Measurements from ENCODE around the gene SPG7.

Gene SPG7

GRCh38 chr16:89484041-89484501 is 24.1 kb upstream of the SPG7 start:
- in situ Hi-C loops (cut with HindIII; ENCODE audit: low pct_ligation_motif_present, low pct_unique_long_range_greater_than_20kb, low sequenced_read_pairs): no loop called here
- no peak for DNase-seq

GRCh38 chr16:89484923-89485679 is 23.1 kb upstream of the SPG7 start:
- DNase-seq: no peak
- in situ Hi-C loops (cut with HindIII; ENCODE audit: low pct_ligation_motif_present, low pct_unique_long_range_greater_than_20kb, low sequenced_read_pairs): no loop called here

- no peak for DNase-seq
- in situ Hi-C loops (cut with HindIII; ENCODE audit: low pct_ligation_motif_present, low pct_unique_long_range_greater_than_20kb, low sequenced_read_pairs): no loop called here
Measured at GRCh38 chr16:89485701-89486246, 22.4 kb upstream of the SPG7 start.

GRCh38 chr16:89489040-89489897 is 18.9 kb upstream of the SPG7 start:
- in situ Hi-C loops (cut with HindIII; ENCODE audit: low pct_ligation_motif_present, low pct_unique_long_range_greater_than_20kb, low sequenced_read_pairs): no loop called here
- DNase-seq: peak; percentile 94

- in situ Hi-C loops (cut with HindIII; ENCODE audit: low pct_ligation_motif_present, low pct_unique_long_range_greater_than_20kb, low sequenced_read_pairs): no loop called here
- DNase-seq: no peak
Measured at GRCh38 chr16:89489898-89490438, 18.2 kb upstream of the SPG7 start.

- DNase-seq: peak; percentile 100
- in situ Hi-C loops (cut with HindIII; ENCODE audit: low pct_ligation_motif_present, low pct_unique_long_range_greater_than_20kb, low sequenced_read_pairs): no loop called here
Measured at GRCh38 chr16:89490439-89491237, 17.6 kb upstream of the SPG7 start, which contains the start of gene ANKRD11. TSS of gene ANKRD11 (minus strand) at chr16:89490561. CDS start at chr16:89317019, 173,542 bp downstream.

- DNase-seq: peak; percentile 53
- in situ Hi-C loops (cut with HindIII; ENCODE audit: low pct_ligation_motif_present, low pct_unique_long_range_greater_than_20kb, low sequenced_read_pairs): no loop called here
Measured at GRCh38 chr16:89491238-89491869, 16.8 kb upstream of the SPG7 start.

GRCh38 chr16:89491974-89492687 is 16.1 kb upstream of the SPG7 start:
- in situ Hi-C loops (cut with HindIII; ENCODE audit: low pct_ligation_motif_present, low pct_unique_long_range_greater_than_20kb, low sequenced_read_pairs): no loop called here
- DNase-seq: no peak

- no peak for DNase-seq
- in situ Hi-C loops (cut with HindIII; ENCODE audit: low pct_ligation_motif_present, low pct_unique_long_range_greater_than_20kb, low sequenced_read_pairs): no loop called here
Measured at GRCh38 chr16:89493776-89494175, 14.4 kb upstream of the SPG7 start.

- DNase-seq: no peak
- in situ Hi-C loops (cut with HindIII; ENCODE audit: low pct_ligation_motif_present, low pct_unique_long_range_greater_than_20kb, low sequenced_read_pairs): no loop called here
Measured at GRCh38 chr16:89495121-89495520, 13.1 kb upstream of the SPG7 start.

- DNase-seq: no peak
- in situ Hi-C loops (cut with HindIII; ENCODE audit: low pct_ligation_motif_present, low pct_unique_long_range_greater_than_20kb, low sequenced_read_pairs): no loop called here
Measured at GRCh38 chr16:89498839-89499238, 9.4 kb upstream of the SPG7 start.

GRCh38 chr16:89499767-89500166 is 8.4 kb upstream of the SPG7 start:
- DNase-seq: no peak
- in situ Hi-C loops (cut with HindIII; ENCODE audit: low pct_ligation_motif_present, low pct_unique_long_range_greater_than_20kb, low sequenced_read_pairs): no loop called here

- peak; percentile 68 for DNase-seq
- in situ Hi-C loops (cut with HindIII; ENCODE audit: low pct_ligation_motif_present, low pct_unique_long_range_greater_than_20kb, low sequenced_read_pairs): no loop called here
Measured at GRCh38 chr16:89502081-89502843, 5.9 kb upstream of the SPG7 start.

GRCh38 chr16:89504091-89504490 is 4.1 kb upstream of the SPG7 start:
- no peak for DNase-seq
- in situ Hi-C loops (cut with HindIII; ENCODE audit: low pct_ligation_motif_present, low pct_unique_long_range_greater_than_20kb, low sequenced_read_pairs): no loop called here

- in situ Hi-C loops (cut with HindIII; ENCODE audit: low pct_ligation_motif_present, low pct_unique_long_range_greater_than_20kb, low sequenced_read_pairs): no loop called here
Measured at GRCh38 chr16:89505204-89506112, 2.7 kb upstream of the SPG7 start.

GRCh38 chr16:89506113-89506504 is 2.1 kb upstream of the SPG7 start:
- no peak for DNase-seq
- in situ Hi-C loops (cut with HindIII; ENCODE audit: low pct_ligation_motif_present, low pct_unique_long_range_greater_than_20kb, low sequenced_read_pairs): no loop called here

More at GRCh38 chr16:89505204-89506112, 2.7 kb upstream of the SPG7 start:
- DNase-seq: peak; percentile 90
